ENCODE measurements around the gene APOL6. TPM values are rescaled to one million over a fixed set of nuclear protein-coding genes. Genes with fewer than 3 reads are reported as not detected.

APOL6 gene
- total and polyA plus RNA-seq, 7 donors: 0.87 to 9.5 (median 2.4) TPM

DNA sequence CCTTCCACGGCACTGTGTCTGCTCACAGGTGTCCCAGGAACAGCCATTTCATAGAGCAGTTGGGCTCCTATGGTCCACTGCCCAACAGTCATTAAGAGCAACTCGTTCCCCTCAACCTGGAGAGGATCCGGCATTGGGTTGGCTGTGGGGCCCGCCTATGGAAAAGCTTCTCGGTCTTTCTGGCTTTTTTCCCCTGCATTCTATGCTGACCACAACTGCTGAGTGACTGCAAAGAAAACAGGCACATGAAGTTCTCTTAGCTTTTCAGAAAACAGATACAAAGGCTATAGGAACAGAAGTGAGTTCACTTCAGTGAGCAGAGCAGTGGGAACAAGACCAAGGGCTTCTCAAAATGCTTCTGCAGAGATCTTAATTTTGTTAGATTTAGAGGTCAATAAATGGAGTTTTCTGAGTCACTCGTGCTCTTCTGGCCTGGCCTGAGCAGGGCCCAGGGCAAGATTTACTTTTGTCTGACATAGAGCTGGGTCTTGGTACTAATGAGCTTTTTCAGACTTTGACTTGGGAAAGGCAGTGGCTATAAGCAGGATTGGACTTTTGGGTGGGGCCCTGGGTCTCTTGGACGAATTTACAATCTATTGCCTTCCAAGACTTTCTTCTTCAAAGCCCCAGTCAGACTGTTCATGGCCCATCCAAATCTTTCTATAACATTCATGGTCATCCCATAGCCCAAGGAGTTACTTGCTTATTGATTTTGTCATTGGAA is 55.8 kb downstream of the APOL6 start:
- WGBS, 3 donors: 75 to 85% (median 76%) methylated on average over 7 of the region's 7 CpGs
- ATAC-seq: no peak
- no peak overlapping the region for H3K27ac ChIP-seq
- H3K9me3 ChIP-seq: no peaks in the 10 kb centered on the region
- peaks cover 0 to 2% (median 0%) of the 10 kb centered on the region in 3 donors for H3K27me3 ChIP-seq (ENCODE audit: insufficient read depth in 3 of 3, low read length in 2 of 3)
- no peak for DNase-seq
- H3K4me1 ChIP-seq: no peaks in the 10 kb centered on the region
- H3K36me3 ChIP-seq (ENCODE audit: insufficient read depth in 1 of 2, low read depth in 1 of 2): no peaks in the 10 kb centered on the region
- H3K4me3 ChIP-seq: no peak overlapping the region
- intact Hi-C loops (cut with DNase I): no loop called here
- no peak for TF ChIP-seq CTCF (IDR thresholded peaks at IDR 0.05)

DNA sequence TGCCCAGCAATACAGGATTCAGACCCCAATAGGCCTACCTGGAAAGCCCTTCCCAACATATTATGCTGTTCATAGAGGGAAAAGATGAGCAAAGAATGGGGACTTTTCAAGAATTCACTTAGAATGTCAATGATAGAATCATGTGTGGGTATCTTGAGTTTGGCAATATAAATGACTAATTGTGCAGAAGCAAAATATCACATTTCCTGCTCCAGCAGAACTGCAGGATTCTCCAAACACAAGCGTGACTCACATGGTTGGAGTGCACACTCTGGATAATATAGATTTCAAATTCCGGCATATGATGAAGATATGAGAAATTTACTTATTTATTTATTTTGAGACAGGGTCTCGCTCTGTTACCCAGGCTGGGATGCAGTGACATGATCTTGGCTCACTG is 56.9 kb downstream of the APOL6 start:
- Histone ChIP-seq H3K36me3 (ENCODE audit: insufficient read depth in 1 of 2, low read depth in 1 of 2) (no peaks in the 10 kb centered on the region), H3K4me1 (no peaks in the 10 kb centered on the region), H3K4me3 (no peak overlapping the region), H3K27me3 (ENCODE audit: insufficient read depth in 3 of 3, low read length in 2 of 3) (peaks cover 0 to 2% (median 0%) of the 10 kb centered on the region in 3 donors), H3K27ac (no peak overlapping the region), H3K9me3 (no peaks in the 10 kb centered on the region)
- ATAC-seq (no peak), DNase-seq (no peak)
- no peak for TF ChIP-seq CTCF (IDR thresholded peaks at IDR 0.05)
- intact Hi-C loops (cut with DNase I): no loop called here
- WGBS, 3 donors: 92 to 94% (median 94%) methylated on average over 3 of the region's 3 CpGs

DNA sequence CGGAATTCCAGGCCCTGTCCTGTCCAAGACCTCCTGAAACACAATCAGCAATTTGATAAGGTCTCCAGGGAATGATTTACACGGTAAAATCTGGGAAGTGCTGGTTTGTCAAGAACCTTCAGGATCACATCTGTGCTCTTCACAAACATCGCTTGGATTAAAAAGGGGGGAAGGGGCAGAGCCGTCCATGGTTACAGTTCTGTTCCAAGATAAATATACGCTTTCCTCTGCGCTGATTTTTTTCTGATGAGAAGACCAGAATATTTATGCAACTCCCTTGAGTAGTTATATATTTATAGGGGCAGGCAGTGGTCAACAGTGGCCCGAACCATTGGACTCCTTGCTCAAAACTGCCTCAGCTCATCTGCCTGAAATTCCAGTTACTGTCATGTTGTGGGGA is 60.2 kb downstream of the APOL6 start:
- H3K36me3 ChIP-seq (ENCODE audit: insufficient read depth in 1 of 2, low read depth in 1 of 2): no peaks in the 10 kb centered on the region
- DNase-seq (no peak), ATAC-seq (no peak)
- 40 to 49% (median 45%) methylated on average over 7 of the region's 7 CpGs for WGBS, 3 donors
- no peak overlapping the region for H3K4me3 ChIP-seq
- intact Hi-C loops (cut with DNase I): no loop called here
- no peak overlapping the region for H3K27ac ChIP-seq
- H3K27me3 ChIP-seq (ENCODE audit: insufficient read depth in 3 of 3, low read length in 2 of 3): peaks cover 0 to 2% (median 0%) of the 10 kb centered on the region in 3 donors
- H3K4me1 ChIP-seq: no peaks in the 10 kb centered on the region
- TF ChIP-seq CTCF (IDR thresholded peaks at IDR 0.05): no peak
- no peaks in the 10 kb centered on the region for H3K9me3 ChIP-seq

DNA sequence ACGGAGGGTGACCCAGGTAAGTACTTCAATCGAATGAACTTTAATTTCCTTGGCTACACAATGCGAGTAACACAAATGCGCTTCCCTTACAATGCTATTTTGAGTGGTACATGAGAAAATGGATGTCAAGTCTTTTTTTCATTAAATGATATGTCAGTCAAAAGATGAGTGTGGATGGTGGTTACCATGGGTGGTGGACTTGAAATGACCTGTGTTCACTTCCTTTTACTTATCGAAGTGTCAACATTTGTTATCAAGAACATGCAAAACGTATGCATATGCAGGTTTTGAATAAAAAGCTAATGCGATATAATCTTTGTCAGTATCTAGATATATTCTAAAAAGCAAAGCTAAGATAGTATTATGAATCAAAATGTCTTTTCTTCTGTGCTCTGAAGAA is 60.7 kb downstream of the APOL6 start:
- ATAC-seq (no peak), DNase-seq (no peak)
- no peaks in the 10 kb centered on the region for H3K4me1 ChIP-seq
- no peaks in the 10 kb centered on the region for H3K9me3 ChIP-seq
- H3K27me3 ChIP-seq (ENCODE audit: insufficient read depth in 3 of 3, low read length in 2 of 3): peaks cover 0 to 2% (median 0%) of the 10 kb centered on the region in 3 donors
- no peak overlapping the region for H3K27ac ChIP-seq
- 83 to 85% (median 85%) methylated on average over 7 of the region's 7 CpGs for WGBS, 3 donors
- intact Hi-C loops (cut with DNase I): no loop called here
- no peaks in the 10 kb centered on the region for H3K36me3 ChIP-seq (ENCODE audit: insufficient read depth in 1 of 2, low read depth in 1 of 2)
- TF ChIP-seq CTCF (IDR thresholded peaks at IDR 0.05): no peak
- no peak overlapping the region for H3K4me3 ChIP-seq

DNA sequence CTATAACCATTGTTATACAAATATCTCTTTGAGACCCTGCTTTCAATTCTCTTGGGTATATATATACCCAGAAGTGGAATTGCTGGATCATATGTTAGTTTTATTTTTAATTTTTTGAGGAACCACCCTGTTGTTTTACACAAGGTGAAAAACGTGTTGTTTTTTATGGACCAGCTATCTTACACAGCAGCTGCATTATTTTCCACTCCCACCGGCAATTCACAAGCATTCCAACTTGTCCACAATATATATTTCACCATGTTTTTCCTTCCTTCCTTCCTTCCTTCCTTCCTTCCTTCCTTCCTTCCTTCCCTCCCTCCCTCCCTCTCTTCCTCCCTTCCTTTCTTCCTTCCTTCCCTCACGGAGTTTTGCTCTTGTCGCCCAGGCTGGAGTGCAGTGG is 63.1 kb downstream of the APOL6 start:
- WGBS, 3 donors: 66 to 83% (median 72%) methylated on average over 4 of the region's 4 CpGs
- Histone ChIP-seq H3K36me3 (ENCODE audit: insufficient read depth in 1 of 2, low read depth in 1 of 2) (no peaks in the 10 kb centered on the region), H3K27me3 (ENCODE audit: insufficient read depth in 3 of 3, low read length in 2 of 3) (no peaks in the 10 kb centered on the region), H3K9me3 (no peaks in the 10 kb centered on the region), H3K4me3 (no peak overlapping the region), H3K27ac (no peak overlapping the region), H3K4me1 (no peaks in the 10 kb centered on the region)
- ATAC-seq (no peak), DNase-seq (no peak)
- intact Hi-C loops (cut with DNase I): no loop called here
- no peak for TF ChIP-seq CTCF (IDR thresholded peaks at IDR 0.05)
